GM12892 (cell line): Measurements from ENCODE around the gene NAA16.

Experiments used
- POLR2A ChIP-seq: IDR thresholded peaks from 2 replicates; pipeline ENCODE4 v1.6.1; 2011; ENCODE audit warnings: low read depth, low read length, control low read depth
- POLR2AphosphoS5 ChIP-seq: IDR thresholded peaks from 2 replicates; pipeline ENCODE4 v1.6.1; 2011; ENCODE audit warnings: low read depth, low read length, control low read depth

GRCh38 chr13:41364043-41364442, 53.0 kb downstream of the NAA16 start:
- no peak for TF ChIP-seq POLR2AphosphoS5
- TF ChIP-seq POLR2A, result no peak
